NCI-H2107 treated with DMSO at 0.1 percent for 48 hours (cell line): ENCODE results near the gene MMS19.
A peak's percentile ranks its signal among the peaks of the same experiment; 100 is the strongest.
"Not testable (repeated sequence)": the region's sequence is repeated elsewhere in the genome, so short reads cannot be mapped to it uniquely, and the experiment has no call there.

Experiments
- DNase-seq: peaks from one replicate; lab custom pipeline; 2025; ENCODE audit not compliant: unreplicated experiment; lab: John Stamatoyannopoulos, UW

The MMS19 gene

DNA sequence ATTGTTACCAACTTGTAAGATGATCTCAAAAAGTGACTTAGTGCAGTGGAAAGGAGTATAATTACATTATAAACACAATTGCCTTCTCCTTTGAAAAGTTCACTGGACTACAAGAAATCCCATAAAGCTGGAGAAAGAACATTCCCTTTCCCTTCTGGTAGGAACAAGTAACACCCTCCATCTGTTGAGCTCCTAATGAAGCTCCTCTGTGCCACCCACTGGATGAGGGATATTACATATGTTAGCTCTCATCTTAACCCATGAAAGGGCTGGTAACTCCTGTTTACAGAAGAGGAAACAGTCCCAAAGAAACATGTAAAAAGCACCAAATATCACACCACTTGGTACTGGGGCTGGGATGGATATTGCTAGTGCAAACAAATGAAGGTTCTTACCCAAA, 64.2 kb downstream of the MMS19 start:
- DNase-seq, result no peak

GRCh38 chr10:97428572-97428981, 69.6 kb downstream of the MMS19 start:
- no peak for DNase-seq

DNA sequence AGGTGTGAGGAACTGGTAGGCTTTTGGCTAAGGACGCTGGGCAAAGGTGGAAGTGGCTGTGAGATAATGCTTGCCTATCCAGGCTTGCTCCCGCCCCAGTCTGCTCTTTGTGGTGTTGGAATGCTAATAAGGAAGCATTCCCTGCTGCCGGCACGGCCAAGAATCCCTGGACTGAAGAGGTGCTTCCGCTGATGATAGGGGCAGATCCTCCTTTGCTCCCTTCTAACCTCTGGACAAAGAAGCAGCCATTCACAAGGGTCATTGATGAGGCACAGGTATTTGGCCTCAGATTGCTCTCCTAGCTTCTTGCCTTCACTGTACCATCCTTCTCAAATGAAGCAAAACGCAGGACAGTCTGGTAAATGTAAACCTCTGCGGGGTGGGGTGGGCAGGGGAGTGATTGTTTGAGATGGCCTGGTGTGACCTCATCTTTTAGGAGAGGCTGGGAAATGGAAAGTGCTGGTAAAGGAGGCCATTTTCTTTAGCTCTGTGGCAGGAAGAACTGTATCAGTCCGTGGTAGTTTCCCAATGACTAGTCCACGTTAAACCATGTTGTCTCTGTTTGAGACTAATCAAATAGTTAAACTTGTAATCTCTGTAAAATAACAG, 70.5 kb downstream of the MMS19 start:
- DNase-seq, result no peak

DNA sequence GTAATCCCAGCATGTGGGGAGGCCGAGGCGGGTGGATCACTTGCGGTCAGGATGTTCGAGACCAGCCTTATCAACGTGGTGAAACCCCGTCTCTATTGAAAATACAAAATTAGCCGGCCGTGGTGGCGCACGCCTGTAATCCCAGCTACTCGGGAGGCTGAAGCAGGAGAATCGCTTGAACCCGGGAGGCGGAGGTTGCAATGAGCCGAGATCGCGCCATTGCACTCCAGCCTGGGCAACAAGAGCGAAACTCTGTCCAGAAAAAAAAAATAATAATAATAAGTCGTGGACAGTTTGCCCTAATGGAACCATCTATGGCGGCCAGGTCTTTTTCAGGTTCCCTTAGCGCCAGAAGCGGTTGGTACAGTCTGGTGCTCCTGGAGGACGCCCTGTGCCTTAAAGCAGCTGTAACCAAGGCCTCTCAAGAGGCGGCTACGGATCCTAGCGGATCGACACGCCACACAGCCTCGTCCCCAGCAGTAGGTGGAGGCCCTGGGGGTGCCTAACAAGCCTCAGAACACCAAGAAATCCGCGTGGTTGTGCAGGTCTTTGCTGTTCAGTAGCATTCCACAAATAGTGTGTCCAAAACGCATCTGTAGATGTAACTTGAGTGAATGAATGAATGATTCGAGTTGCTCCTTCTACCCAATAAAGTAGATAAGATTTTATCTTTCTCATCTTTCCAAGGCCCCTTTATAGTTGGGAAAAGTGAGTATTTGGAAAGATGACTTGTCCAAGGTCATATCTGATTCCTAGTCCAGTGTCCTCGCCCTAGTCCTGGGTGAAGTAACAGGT, 71.2 kb downstream of the MMS19 start:
- no peak for DNase-seq

GRCh38 chr10:97425964-97426775, 72.1 kb downstream of the MMS19 start, which contains the start of gene PGAM1:
Gene PGAM1, plus strand, starts transcription at chr10:97426191. Its CDS starts 117 bp downstream, at chr10:97426308.
- peak; percentile 66 for DNase-seq

GRCh38 chr10:97423757-97424098, 74.5 kb downstream of the MMS19 start:
- DNase-seq, result not testable (repeated sequence)

DNA sequence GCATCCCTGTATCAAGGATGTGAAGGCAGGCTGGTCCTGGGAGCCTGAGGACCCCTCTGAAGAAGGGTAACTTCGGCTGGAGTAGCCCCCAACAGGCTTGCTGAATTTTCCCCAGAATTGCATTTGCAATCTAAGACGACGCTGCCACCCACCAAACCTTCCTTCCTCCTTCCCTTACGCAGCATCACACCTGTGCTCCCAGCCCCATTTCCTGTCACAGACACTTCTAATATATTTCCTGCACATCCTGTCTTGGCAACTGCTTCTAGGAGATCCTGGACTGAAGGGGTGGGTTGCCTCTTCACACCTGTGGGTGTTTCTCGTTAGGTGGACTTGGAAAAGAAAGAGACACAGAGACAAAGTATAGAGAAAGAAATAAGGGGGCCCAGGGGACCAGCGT, 81.7 kb downstream of the MMS19 start:
- no peak for DNase-seq

DNA sequence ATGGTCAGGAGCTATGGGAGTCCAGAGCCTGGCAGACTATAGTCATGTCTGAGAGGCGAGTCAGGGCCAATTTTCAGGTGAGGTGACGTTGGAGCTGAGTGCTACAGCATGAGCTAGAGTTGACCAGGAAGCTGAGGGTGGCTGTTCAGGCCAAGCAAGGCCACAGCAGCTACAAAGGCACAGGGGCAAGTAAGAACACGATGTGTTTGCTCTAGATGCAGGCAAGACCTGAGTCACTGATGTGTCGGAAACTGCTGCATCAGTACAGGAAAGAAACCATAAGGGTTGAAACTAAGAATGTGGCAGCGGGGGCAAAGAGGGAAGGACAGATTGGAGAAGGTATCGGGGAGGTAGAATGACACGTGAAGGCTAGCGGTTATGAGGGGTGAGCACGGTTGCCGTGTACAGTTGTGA, 85.3 kb downstream of the MMS19 start:
- no peak for DNase-seq

GRCh38 chr10:97411406-97411805, 86.8 kb downstream of the MMS19 start:
- no peak for DNase-seq

DNA sequence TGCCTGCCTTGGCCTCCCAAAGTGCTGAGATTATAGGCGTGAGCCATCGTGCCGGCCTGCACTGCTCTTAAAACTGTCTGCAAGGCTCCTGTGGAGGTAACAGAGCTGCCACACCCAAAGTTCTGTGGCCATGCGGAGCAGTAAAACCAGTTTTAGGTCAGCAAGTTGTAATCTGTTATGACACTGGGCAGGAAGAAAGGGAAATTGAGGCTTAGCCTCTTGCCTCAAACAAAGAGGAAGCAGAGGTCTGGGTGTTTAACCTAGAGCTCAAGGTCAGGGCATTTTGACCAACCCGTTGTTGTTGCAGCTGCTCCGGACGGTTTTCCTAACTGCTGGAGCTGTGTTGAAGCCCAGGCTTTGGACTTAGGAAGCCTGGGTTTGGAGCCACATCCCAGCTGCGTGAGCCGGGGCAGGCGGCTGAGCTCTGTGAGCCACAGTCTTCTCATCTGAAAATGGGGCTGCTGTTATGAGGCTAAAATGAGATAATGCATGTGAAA, 89.7 kb downstream of the MMS19 start:
- DNase-seq, result no peak
